KG1 (cell line): Measurements from ENCODE around the gene HSP90AA1.
"Not testable (repeated sequence)": the region's sequence is repeated elsewhere in the genome, so short reads cannot be mapped to it uniquely, and the experiment has no call there.

Experiments used
- DNase-seq: peaks from one replicate; lab custom pipeline; 2025; lab: John Stamatoyannopoulos, UW

The HSP90AA1 gene

DNA sequence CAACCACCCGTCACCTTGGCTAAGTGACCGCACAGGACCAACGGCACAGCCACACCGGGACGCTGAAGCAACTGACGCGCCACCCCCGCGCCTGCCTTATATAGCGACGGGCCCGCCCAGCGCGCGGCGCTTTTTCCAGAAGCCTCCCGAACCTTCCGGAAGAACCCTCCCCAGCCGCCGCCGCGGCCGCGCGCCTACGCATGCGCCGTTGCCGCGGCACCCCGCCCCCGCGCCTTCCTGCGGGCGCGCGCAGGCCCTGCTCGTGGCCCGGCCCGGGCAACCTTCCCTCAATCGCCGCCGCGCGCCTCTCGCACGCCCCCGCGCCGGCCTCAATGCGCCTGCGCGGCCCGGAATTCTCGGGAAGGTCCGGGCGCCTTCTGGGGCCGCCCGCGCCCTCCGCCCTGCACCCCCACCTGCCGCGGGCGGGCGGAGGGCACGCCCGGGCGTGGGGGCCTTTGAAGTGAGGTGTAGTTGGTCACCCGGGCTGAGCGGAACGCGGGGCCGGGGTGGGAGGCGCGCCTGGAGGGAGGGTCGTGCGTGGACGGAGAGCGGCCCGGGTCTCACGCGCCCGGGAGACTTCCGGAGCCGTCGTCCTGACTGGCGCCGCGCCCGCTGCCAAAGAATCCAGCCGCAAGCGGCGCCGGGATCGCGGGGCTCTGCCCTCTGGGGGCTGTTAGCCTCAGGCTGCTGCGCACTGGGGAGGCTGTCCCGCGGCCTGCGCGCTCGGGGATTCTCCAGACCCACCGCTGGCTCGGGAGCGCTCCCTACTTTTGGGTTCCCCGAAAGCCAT lies at the start of gene HSP90AA1:
HSP90AA1 (minus strand) TSS at position 73 of the 790 bp plus-strand sequence. CDS start 666 bp downstream, outside the sequence.
- DNase-seq = peak; percentile 96

DNA sequence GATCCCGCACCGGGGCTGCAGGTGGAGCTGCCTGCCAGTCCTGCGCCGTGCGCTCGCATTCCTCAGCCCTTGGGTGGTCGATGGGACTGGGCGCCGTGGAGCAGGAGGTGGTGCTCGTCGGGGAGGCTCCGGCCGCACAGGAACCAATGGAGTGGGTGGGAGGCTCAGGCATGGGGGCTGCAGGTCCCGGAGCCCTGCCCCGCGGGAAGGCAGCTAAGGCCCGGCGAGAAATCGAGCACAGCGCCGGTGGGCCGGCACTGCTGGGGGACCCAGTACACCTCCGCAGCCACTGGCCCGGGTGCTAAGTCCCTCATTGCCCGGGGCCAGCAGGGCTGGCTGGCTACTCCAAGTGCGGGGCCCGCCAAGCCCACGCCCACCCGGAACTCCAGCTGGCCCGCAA lies 48.6 kb upstream of the HSP90AA1 start:
- DNase-seq = not testable (repeated sequence)

DNA sequence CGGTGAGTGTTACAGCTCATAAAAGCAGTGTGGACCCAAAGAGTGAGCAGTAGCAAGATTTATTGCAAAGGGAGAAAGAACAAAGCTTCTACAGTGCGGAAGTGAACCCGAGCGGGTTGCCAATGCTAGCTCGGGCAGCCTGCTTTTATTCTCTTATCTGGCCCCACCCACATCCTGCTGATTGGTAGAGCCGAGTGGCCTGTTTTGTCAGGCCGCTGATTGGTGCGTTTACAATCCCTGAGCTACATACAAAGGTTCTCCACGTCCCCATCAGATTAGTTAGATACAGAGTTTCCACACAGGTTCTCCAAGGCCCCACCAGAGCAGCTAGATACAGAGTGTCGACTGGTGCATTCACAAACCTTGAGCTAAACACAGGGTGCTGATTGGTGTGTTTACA lies 47.9 kb upstream of the HSP90AA1 start:
- DNase-seq = not testable (repeated sequence)

DNA sequence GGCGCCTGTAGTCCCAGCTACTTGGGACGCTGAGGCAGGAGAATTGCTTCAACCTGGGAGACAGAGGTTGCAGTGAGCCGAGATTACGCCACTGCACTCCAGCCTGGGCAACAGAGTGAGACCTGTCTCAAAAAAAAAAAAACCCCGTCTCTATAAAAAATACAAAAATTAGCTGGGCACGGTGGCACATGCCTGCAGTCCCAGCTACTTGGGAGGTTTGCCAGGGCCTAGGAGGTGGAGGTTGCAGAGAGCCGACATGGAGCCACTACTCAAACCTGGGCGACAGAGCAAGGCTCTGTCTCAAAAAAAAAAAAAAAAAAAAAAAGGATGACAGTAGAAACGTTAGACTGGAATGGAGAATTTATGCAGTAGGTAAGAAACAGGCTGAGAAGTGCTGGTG lies 47.2 kb upstream of the HSP90AA1 start:
- DNase-seq = not testable (repeated sequence)

DNA sequence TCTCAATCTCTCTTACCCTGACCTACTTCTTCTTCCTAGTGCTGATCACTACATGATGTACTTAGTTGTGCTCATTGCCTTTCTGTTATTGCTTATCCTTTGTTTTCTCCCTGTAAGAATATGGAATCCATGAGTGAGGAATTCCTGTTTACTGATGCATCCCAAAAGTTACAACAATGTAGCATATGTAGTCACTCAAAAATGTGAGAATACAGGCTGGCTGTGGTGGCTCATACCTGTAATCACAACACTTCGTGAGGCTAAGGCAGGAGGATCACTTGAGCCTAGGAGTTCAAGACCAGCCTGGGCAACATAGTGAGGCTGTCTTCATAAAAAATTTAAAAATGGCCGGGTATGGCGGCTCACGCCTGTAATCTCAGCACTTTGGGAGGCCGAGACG lies 44.9 kb upstream of the HSP90AA1 start:
- DNase-seq = no peak

DNA sequence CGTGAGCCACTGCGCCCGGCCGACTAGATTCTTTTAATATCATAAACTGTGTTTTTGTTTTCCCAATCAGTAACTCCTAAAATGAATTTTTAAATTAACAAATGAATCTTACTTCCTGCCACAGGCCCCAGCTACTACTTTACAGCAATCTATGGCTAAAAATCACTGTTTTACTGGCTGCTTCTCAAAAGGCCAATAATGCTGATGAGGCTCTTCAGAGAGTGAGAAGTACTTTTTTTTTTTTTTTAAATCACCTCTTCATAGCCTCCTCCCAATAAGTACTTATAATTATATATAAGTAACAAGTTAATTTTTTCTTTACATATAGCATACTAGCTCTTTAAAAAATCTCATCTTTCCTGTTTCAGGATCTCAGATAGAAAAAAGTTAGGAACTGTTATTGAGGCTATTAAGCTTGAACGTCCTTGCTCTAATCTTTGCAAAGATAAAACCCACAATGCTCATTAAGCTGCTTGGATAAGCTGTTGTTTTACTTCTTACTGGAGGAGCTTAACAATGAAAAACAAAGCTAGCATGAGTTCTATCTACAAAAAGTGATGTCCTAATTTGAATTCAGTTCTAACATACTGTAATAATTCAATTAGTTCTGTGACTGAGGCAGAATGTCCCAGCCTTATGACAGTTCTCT lies 40.1 kb upstream of the HSP90AA1 start:
- DNase-seq = no peak

DNA sequence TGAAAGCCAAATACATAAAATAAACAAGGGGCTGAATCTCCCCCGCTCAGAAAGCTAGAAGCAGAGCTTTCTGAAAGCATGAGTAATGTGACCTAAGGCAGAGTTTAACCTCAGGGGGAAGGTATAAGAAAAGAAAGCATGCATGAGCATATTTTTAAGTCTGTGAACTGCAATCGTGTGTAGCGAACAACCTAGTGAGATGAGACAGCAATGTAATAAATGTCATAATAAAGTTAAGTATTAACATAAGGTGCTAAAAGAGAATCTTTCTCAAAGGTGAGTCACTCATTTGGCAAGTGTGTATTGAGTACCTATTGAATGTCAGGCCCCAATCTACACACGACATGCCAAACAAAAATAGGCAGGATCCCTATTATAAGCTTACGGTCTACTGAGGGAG lies 38.7 kb upstream of the HSP90AA1 start:
- no peak for DNase-seq

DNA sequence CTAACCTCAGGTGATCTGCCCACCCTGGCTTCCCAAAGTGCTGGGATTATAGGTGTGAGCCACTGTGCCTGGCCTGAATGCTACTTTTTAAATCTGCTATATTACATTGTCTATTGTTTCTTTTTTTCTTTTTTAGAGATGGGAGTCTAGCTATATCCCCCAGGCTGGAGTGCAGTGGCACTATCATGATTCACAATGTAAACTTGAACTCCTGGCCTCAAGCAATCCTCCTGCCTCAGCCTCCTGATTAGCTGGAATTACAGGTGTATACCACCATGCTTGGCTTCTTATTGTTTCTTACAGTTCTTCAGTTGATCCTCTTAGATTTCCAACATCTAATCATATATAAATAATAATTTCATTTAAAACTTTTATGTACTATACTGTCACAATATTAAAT lies 37.6 kb upstream of the HSP90AA1 start:
- no peak for DNase-seq

DNA sequence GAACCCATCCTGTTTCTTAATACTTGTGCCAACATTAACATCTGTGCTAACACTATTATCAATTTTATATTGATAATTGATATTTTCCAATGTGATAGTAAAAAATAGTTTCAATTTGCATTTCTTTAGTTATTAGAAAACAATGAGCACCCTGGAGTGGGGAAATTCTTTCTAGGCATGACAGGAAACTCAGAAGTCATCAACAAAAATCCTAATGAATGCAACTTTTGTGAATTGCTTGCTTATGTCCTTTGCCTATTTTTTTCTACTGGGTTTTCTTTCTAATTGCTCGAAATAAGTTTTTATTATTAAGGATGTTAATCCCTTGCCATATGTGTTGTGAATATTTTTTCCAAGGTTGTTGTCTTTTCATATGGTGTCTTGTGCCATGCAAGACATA lies 34.7 kb upstream of the HSP90AA1 start:
- no peak for DNase-seq

DNA sequence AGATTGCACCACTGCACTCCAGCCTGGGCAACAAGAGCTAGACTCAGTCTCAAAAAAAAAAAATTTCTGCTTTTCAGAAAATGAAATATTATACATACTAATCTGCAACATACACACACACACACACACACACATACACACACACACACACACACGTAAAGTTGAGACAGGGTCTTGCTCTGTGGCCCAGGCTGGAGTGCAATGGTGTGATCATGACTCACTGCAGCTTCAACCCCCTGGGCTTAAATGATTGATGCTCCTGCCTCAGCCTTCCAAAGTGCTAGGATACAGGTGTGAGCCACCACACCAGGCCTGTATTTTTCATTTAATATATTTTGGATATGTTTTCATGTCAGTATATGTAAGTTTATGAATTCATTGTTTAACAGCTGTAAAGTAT lies 34.0 kb upstream of the HSP90AA1 start:
- DNase-seq = no peak

DNA sequence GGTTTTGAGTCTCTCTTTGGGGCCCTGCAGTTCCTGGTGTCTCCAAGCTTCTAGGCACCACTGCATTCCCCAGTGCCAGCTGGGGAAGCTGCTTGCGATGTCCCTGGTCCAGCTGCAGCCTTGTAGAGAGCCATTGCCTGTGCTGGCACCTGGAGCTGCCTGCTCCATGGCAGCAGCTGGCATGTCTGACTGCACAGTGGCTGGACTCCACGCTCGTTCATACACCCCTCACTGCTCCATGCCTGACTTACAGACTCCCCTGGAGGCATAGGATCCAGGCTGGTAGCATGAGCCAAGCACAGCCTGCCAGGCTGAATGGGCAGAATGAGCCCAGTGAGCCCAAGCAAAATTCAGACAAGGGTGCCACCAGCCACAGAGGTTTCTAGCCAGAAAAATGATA lies 31.0 kb upstream of the HSP90AA1 start:
- no peak for DNase-seq

DNA sequence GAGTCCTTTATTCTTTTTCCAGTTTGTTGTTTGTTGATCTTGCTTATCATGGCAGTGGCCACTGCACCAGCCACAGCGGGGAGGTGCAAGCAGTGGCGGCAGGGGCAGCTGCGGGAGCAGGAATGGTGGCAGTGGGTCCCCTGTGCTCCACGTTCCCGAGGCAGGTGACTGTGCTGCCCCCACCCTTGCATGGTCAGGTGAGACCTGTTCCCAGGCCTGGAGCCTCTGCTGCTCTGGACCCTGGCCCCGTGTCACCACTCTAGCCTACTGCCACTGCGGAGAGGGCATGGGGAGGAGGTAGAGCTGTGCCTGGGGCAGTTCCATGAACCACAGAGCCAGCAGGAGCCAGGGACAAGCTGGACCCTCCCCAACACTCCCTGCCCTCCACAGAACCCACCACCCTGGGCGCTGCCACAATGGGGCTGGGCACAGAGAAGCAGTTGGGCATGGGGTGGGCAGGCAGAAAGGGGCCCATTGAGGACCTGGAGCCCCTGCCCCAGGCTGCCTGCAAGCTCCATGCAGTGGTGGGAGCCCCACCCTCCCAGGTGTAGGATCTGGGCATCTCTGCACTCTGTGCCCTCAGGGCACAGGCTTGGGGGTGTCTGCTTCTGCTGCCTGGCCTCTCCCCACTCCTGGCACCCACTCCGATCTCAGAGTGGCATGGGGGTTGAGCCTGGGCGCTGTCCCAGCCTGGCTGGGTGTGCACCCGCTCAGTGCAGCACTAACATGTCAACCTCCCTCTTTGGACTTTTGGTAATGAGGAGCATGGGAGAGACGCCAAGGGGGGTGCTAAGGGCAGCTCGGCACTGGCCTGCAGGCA lies 29.7 kb upstream of the HSP90AA1 start:
- DNase-seq = no peak

DNA sequence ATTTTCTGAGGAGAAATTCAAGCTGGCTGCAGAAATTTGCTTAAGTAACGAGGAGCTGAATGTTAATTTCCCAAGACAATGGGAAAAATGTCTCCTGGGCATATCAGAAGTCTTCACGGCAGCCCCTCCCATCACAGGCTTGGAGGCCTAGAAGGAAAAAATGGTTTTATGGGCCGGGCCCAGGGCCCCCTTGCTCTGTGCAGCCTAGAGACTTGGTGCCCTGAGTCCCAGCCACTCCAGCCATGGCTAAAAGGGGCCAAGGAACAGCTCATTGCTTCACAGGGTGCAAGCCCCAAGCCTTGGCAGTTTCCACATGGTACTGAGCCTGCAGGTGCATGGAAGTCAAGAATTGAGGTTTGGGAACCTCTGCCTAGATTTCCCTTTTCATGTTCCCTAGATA lies 24.3 kb upstream of the HSP90AA1 start:
- no peak for DNase-seq

DNA sequence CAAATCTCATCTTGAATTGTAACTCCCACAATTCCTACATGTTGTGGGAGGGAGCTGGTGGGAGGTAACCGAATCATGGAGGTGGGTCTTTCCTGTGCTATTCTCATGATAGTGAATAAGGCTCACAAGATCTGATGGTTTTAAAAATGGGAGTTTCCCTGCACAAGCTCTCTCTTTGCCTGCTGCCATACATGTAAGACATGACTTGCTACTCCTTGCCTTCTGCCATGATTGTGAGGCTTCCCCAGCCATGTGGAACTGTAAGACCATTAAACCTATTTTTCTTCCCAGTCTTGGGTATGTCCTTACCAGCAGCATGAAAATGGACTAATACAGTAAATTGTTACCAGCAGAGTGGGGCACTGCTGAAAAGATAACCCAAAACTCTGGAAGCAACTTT lies 22.5 kb upstream of the HSP90AA1 start:
- not testable (repeated sequence) for DNase-seq

DNA sequence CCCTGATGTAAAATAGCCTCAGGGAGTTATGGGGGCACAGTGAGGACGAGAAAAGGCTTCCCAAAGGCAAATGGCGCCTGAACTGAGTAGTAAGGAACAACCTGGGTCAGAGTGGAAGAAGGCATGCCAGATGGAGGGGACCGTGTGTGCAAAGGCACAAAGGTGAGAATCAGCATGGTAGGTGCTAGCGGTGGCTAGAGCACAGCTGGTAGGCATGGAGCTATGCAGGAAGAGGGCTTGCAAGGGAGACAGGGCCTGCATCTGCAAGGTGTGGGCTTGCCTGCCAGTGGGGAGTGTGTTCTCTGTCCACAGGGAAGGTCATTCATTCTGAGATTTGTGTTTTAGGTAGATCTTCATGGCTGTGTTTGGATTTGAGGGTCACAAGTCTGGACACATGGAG lies 18.5 kb upstream of the HSP90AA1 start:
- DNase-seq = no peak

DNA sequence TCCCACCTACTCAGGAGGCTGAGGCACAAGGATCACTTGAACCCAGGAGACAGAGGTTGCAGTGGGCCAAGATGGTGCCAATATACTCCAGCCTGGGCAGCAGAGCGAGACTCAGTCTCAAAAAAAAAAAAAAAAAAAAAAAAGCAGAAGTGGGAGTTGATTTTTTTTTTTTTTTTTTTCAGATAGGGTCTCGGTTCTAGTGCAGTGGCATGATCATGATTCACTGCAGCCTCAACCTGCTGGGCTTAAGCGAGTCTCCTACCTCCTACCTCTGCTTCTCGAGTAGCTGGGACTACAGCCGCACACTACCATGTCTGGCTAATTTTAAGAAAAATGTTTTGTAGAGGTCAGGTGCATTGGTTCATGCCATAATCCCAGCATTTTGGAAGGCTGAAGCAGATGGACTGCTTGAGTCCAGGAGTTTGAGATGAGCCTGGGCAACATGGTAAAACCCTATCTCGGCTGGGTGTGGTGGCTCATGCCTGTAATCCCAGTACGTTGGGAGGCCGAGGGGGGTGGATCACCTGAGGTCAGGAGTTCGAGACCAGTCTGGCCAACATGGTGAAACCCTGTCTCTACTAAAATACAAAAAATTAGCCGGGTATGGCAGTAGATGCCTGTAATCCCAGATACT lies 16.3 kb upstream of the HSP90AA1 start:
- DNase-seq = no peak

DNA sequence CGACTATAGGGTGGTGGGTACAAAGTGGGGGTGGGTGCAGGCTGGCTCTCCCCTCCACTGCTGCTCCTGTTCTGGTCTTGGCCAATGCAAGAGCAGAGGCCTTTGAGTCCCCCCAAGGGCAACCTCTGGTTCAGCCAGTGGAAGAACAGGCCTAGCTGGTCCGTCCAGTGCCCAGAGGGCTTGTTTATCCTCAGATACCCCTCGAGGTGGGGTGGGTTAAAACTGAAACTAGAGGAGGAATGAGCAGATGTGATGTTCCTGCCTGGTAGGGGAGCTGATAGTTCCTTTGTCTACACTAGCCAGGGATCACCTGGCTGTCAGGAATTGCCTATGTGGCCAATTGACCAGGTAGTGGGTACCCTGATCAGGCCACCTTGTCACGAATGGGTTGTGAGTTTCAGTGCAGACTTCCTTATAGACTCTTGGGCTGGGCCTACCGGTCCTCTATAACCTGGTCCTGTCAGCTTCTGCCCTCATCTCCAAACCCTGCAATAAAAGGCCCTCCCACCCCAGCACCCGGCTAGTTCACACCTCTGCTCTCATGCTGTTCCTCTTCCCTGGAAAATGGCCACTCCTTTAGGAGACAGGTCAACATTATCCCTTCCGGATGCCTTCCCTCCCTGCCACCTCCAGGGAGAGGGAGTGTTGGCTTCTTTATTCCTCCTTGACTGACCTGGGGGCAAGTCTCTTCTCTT lies 10.7 kb upstream of the HSP90AA1 start:
- DNase-seq = no peak

DNA sequence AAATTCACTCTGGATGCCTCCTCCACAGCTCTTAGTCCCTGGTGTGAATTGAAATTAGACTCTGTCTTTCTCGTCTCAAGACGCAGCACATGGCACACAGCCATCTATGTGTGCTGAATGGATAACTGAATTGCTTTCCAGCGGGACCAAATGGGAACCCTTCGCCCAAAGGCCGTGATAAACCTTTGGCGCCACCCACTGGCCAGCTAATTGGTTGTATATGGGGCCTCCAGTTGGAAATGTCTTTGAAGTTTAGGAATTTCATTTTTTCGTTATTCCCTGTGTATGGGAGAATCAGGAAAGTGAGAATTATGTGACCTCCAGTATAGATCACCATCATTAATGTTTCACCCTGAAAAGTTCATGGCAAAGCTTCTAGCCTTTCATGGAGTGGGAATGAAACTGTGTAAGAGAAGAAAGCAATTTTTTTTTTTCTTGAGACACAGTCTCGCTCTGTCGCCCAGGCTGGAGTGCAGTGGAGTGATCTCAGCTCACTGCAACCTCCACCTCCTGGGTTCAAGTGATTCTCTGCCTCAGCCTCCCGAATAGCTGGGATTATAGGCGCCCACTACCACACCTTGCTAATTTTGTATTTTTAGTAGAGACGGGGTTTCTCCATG lies 9.8 kb upstream of the HSP90AA1 start:
- peak; percentile 38 for DNase-seq

DNA sequence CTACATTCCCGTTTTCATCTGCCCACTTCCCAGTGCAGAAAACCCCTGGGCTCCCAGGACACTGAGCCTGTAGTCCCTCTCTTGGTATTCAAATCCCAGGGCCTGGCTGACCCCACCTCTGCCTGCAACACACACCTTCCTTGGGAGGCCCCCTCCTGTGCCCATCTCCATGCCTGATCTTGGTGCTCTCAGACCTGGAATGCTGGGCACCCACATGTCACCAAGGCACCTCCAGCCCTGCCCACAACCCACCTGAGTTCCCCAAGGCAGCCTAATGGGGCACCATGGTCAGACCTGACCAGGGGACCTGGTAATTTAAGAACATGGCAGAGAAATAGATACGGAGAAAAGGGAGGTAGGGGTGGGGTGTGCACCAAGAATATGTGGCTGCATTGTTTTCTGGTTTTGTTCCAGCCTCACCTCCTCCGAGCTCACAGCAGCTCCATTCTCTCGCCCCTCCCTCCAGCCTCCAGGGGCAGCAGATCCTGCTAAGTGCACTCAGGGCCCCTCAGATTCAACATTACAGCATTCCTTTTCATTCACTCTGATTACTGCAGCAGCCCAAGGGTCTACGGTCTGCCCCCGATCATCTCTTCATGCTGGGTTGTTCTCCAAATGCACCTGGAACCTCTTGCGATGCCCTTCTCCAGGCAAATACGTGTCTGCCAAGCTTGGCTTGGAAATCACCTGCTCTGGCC lies 9.2 kb upstream of the HSP90AA1 start:
- DNase-seq = no peak

DNA sequence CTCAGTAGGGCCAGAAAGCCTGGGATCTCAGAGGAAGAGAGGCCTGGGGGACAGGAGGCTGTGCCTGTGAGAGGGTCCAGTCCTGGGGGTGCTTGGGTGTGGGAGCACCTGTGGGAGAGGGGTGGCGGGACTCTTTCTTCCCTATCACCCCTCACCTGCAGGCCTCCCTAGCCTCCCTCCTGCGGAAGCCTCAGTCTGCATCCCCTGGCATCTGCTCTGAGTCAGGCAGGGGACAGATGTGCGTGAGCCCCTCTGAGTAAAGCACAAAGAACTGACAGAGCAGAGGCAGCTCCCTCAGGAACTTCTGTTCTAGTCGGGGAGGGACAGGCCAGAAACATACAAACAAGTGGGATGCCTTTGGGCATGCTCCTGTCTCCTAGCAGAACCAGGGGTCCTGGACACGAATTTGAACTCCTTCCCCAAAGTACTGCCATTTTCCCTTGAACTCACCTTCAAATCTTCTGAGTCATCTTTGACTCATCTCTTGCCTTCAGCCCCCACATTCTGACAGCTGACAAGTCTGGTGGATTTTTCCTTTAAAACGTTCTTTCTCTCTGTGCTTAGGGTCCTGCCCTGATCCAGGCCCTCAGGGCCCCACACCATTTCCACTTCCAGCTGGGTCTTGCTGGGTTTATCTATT lies 8.5 kb upstream of the HSP90AA1 start:
- no peak for DNase-seq
